ENCODE data around the gene ERBB2.
"Not testable (repeated sequence)": the region's sequence is repeated elsewhere in the genome, so short reads cannot be mapped to it uniquely, and the experiment has no call there.

ERBB2 gene

DNA sequence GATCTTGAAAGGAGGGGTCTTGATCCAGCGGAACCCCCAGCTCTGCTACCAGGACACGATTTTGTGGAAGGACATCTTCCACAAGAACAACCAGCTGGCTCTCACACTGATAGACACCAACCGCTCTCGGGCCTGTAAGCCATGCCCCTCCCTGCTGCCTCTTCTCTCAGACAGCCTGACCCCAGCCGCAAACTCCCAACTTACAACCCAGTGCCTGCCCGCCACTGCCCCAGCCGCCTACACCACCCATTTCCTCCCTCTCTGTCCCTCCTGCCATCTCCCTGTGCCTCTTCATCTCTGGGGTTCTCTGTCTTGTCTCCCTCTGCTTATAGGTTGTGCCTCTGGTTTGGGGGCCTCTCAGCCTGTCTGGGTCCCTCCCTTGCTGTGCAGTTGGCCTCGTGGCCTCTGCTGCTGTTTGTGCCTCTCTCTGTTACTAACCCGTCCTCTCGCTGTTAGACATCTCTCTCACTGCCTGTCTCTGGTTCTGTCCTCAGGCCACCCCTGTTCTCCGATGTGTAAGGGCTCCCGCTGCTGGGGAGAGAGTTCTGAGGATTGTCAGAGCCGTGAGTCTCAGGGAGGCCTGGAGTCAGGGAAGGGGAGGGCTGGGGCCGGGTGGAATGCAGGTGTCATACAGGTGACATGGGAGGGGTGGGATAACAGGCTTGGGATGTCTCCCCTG is 9.6 kb downstream of the ERBB2 start:
- no peak overlapping the region for H3K27ac ChIP-seq
- no peak for TF ChIP-seq ZFX (IDR thresholded peaks at IDR 0.05)
- no peak for TF ChIP-seq CTCF (conservative IDR thresholded peaks at IDR 0.05)

- TF ChIP-seq ZFX (IDR thresholded peaks at IDR 0.05) (no peak), CTCF (conservative IDR thresholded peaks at IDR 0.05) (no peak)
- H3K27ac ChIP-seq: no peak overlapping the region
Measured at GRCh38 chr17:39709998-39710964, 10.4 kb downstream of the ERBB2 start.

DNA sequence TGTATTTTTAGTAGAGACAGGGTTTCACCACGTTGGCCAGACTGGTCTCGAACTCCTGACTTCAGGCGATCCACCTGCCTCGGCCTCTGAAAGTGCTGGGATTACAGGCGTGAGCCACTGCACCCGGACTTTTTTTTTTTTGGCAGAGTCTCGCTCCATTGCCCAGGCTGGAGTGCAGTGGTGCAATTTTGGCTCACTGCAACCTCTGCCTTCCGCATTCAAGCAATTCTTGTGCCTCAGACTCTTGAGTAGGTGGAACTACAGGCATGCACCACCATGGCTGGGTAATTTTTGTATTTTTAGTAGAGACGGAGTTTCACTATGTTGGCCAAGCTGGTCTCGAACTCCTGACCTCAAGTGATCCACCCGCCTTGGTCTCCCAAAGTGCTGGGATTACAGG is 11.2 kb downstream of the ERBB2 start:
- not testable (repeated sequence) for H3K27ac ChIP-seq

DNA sequence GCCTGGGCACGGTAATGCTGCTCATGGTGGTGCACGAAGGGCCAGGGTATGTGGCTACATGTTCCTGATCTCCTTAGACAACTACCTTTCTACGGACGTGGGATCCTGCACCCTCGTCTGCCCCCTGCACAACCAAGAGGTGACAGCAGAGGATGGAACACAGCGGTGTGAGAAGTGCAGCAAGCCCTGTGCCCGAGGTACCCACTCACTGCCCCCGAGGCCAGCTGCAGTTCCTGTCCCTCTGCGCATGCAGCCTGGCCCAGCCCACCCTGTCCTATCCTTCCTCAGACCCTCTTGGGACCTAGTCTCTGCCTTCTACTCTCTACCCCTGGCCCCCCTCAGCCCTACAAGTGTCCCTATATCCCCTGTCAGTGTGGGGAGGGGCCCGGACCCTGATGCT is 12.0 kb downstream of the ERBB2 start:
- no peak overlapping the region for H3K27ac ChIP-seq
- no peak for TF ChIP-seq CTCF (conservative IDR thresholded peaks at IDR 0.05)
- no peak for TF ChIP-seq ZFX (IDR thresholded peaks at IDR 0.05)

- no peak overlapping the region for H3K27ac ChIP-seq
- no peak for TF ChIP-seq ZFX (IDR thresholded peaks at IDR 0.05)
- TF ChIP-seq CTCF (conservative IDR thresholded peaks at IDR 0.05): no peak
Measured at GRCh38 chr17:39714234-39714633, 14.4 kb downstream of the ERBB2 start.

- H3K27ac ChIP-seq: no peak overlapping the region
- TF ChIP-seq CTCF (conservative IDR thresholded peaks at IDR 0.05) (no peak), ZFX (IDR thresholded peaks at IDR 0.05) (no peak)
Measured at GRCh38 chr17:39715375-39716072, 15.7 kb downstream of the ERBB2 start.

- peak overlapping the region; percentile 19 for H3K27ac ChIP-seq
- TF ChIP-seq ZFX (IDR thresholded peaks at IDR 0.05) (no peak), CTCF (conservative IDR thresholded peaks at IDR 0.05) (no peak)
Measured at GRCh38 chr17:39716073-39716818, 16.4 kb downstream of the ERBB2 start.
